Astrocyte (in vitro differentiated cells and primary cell): Measurements from ENCODE around the gene MAML2.

Experiments
- CTCF ChIP-seq: IDR thresholded peaks from 2 replicates; pipeline ENCODE4 v1.5.1; 2011; ENCODE audit warnings: low read depth, mild to moderate bottlenecking, inconsistent platforms, low read length, moderate library complexity; ENCODE audit not compliant: insufficient read depth
- EZH2 ChIP-seq: IDR thresholded peaks from 2 replicates; pipeline ENCODE4 v1.6.1; 2012; ENCODE audit warnings: mild to moderate bottlenecking, low read length, inconsistent platforms; ENCODE audit not compliant: insufficient read depth

GRCh38 chr11:96366024-96366423 lies 23.0 kb upstream of the MAML2 start:
- TF ChIP-seq CTCF (no peak), EZH2 (no peak)
